Measurements from ENCODE around the gene KRTAP4-3.

- TF ChIP-seq SIN3A (IDR thresholded peaks at IDR 0.05; ENCODE audit: borderline replicate concordance, insufficient read depth, low read depth, low read length) (no peak), CTCF (IDR thresholded peaks at IDR 0.05) (no peak), REST (IDR thresholded peaks at IDR 0.05; ENCODE audit: insufficient read depth in 1 of 2, low read depth in 2 of 2, low read length in 1 of 2) (no peak), POLR2AphosphoS5 (IDR thresholded peaks at IDR 0.05; ENCODE audit: low read depth, low read length) (no peak), TCF7L2 (IDR thresholded peaks at IDR 0.05; ENCODE audit: low read depth, low read length) (no peak)
Observed at GRCh38 chr17:41178341-41178740, 10.3 kb upstream of the KRTAP4-3 start.
